ENCODE data around the gene CDH13.

Gene CDH13

GRCh38 chr16:83010776-83011720 lies 384.3 kb downstream of the CDH13 start:
- H3K27me3 ChIP-seq (ENCODE audit: insufficient read depth, poor library complexity, severe bottlenecking): no peaks in the 10 kb centered on the region
- no peak overlapping the region for H3K27ac ChIP-seq (replicated peaks)
- no peak for TF ChIP-seq REST (IDR thresholded peaks at IDR 0.05; ENCODE audit: insufficient replicate concordance, low read depth)
- no peak for TF ChIP-seq GABPA (IDR thresholded peaks at IDR 0.05; ENCODE audit: low read depth)
- no peak for TF ChIP-seq POLR2AphosphoS5 (IDR thresholded peaks at IDR 0.05; ENCODE audit: low read depth)
- TF ChIP-seq SPI1 (IDR thresholded peaks at IDR 0.05; ENCODE audit: borderline replicate concordance, low read depth): no peak
- no peak overlapping the region for H3K4me3 ChIP-seq (replicated peaks; ENCODE audit: insufficient read depth, low read length)
- DNase-seq (ENCODE audit: low read depth in 1 of 2, low spot score in 1 of 2): no peak

- Histone ChIP-seq H3K27me3 (ENCODE audit: insufficient read depth, poor library complexity, severe bottlenecking) (no peaks in the 10 kb centered on the region), H3K27ac (replicated peaks) (no peak overlapping the region), H3K4me3 (replicated peaks; ENCODE audit: insufficient read depth, low read length) (no peak overlapping the region)
- DNase-seq (ENCODE audit: low read depth in 1 of 2, low spot score in 1 of 2): no peak
- TF ChIP-seq POLR2AphosphoS5 (IDR thresholded peaks at IDR 0.05; ENCODE audit: low read depth): no peak
- no peak for TF ChIP-seq CTCF (IDR thresholded peaks at IDR 0.05; ENCODE audit: insufficient read depth, low read length)
- TF ChIP-seq GABPA (IDR thresholded peaks at IDR 0.05; ENCODE audit: low read depth): no peak
- TF ChIP-seq REST (IDR thresholded peaks at IDR 0.05; ENCODE audit: insufficient replicate concordance, low read depth): no peak
- TF ChIP-seq SPI1 (IDR thresholded peaks at IDR 0.05; ENCODE audit: borderline replicate concordance, low read depth): no peak
Observed at GRCh38 chr16:83011939-83012338, 385.2 kb downstream of the CDH13 start.

- no peak for DNase-seq (ENCODE audit: low read depth in 1 of 2, low spot score in 1 of 2)
- no peak overlapping the region for H3K27ac ChIP-seq (replicated peaks)
- H3K27me3 ChIP-seq (ENCODE audit: insufficient read depth, poor library complexity, severe bottlenecking): no peaks in the 10 kb centered on the region
- TF ChIP-seq CTCF (IDR thresholded peaks at IDR 0.05; ENCODE audit: insufficient read depth, low read length) (no peak), SPI1 (IDR thresholded peaks at IDR 0.05; ENCODE audit: borderline replicate concordance, low read depth) (no peak), GABPA (IDR thresholded peaks at IDR 0.05; ENCODE audit: low read depth) (no peak), POLR2AphosphoS5 (IDR thresholded peaks at IDR 0.05; ENCODE audit: low read depth) (no peak), REST (IDR thresholded peaks at IDR 0.05; ENCODE audit: insufficient replicate concordance, low read depth) (no peak)
- no peak overlapping the region for H3K4me3 ChIP-seq (replicated peaks; ENCODE audit: insufficient read depth, low read length)
Observed at GRCh38 chr16:83013071-83013470, 386.3 kb downstream of the CDH13 start.
